GM12872 (cell line): ENCODE measurements around the gene FBXW5.

Experiments
- CTCF ChIP-seq: IDR thresholded peaks from 3 replicates; pipeline ENCODE4 v1.5.1; 2011; ENCODE audit warnings: low read depth, mild to moderate bottlenecking, low read length, moderate library complexity; ENCODE audit not compliant: insufficient read depth

Gene FBXW5

GRCh38 chr9:136969150-136969549, 24.6 kb upstream of the FBXW5 start:
- no peak for TF ChIP-seq CTCF

- no peak for TF ChIP-seq CTCF
These were observed 24.0 kb upstream of the FBXW5 start for GRCh38 chr9:136968333-136969127.

- TF ChIP-seq CTCF: no peak
These were observed 21.4 kb upstream of the FBXW5 start for GRCh38 chr9:136965771-136966484.

GRCh38 chr9:136964833-136965422, 20.4 kb upstream of the FBXW5 start:
- TF ChIP-seq CTCF: no peak

GRCh38 chr9:136964171-136964689, 19.7 kb upstream of the FBXW5 start:
- no peak for TF ChIP-seq CTCF

GRCh38 chr9:136963751-136964150, 19.2 kb upstream of the FBXW5 start:
- no peak for TF ChIP-seq CTCF

GRCh38 chr9:136963341-136963740, 18.8 kb upstream of the FBXW5 start:
- no peak for TF ChIP-seq CTCF
